HG03460 (cell line): Measurements from ENCODE around the gene NR2C2.

Source experiments
- ATAC-seq: cut with Tn5 transposase; IDR thresholded peaks from one replicate; pipeline ENCODE4 v1.9.1; 2021; ENCODE audit not compliant: unreplicated experiment

The NR2C2 gene

DNA sequence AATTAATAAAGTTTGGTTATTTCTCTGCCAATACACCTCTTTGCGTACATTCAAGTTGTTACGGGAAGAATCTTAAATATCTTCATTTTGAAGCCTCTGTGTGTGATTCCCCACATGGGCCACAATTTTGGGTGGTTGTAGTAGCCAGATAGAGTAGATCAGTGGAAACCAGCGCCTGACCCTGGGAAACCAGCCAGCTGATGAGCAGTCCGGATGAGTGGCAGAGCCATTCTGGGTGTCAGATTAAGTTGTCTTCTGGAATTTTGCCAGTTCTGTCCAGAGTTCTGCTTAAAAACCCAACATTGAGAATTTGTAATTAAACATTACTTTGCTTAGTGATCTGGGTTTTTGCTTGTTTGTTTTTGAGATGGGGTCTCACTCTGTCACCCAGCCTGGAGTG is 68.1 kb downstream of the NR2C2 start:
- no peak for ATAC-seq

DNA sequence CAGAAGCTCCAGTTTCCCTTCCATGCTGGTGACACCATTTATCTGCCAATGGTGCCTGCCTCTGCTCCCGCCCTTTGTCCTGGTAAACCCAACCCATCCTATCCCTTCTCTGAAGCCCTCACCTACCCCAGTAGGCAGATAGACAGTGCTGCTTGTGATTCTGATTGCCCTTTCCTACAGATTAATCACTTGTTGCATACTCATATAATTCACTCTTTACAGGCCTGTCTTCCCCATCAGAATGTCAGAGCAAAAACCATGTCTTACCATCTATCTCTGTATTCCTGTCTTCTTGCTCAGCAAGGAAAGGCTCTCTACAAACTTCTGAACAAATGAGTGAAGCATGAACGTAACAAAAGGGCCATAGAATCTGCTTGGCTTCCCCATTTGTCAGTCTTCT is 69.8 kb downstream of the NR2C2 start:
- no peak for ATAC-seq

DNA sequence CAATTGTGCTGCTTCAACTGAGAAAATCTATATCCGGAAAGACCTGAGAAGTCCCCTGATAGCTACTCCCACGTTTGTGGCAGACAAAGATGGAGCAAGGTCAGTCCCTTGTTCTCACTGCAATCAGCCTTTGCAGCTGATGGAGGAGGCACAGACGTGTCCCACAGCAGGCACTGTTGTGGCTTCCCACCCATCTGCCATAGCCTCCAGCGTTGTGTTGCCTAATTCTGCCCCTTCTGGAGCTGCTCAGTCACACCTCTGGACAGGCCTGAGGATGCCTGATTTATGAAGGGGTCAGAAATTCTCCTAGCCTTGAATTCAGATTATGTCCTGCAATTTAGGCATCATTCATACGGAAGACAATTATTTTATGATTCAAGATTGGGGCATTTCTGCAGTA is 75.9 kb downstream of the NR2C2 start:
- ATAC-seq: no peak

DNA sequence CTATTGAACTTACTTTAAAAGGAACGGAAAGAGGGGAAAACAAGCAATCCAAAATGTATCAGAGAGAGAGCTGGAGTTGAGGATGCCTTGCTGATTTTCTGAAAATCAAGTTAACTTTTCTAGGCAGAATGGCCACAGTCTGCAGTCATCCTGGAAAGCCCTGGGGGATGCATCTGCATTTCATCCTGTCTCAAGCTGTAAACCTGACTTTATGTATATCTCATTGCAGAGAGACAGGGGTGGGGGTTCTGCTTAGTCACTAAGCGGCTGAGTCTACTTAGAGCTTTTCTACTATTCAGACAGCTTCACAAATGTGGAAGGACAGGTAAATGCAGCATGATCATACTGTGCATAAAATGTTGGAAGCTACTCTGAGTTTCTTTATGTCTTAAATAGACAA is 76.3 kb downstream of the NR2C2 start:
- no peak for ATAC-seq

DNA sequence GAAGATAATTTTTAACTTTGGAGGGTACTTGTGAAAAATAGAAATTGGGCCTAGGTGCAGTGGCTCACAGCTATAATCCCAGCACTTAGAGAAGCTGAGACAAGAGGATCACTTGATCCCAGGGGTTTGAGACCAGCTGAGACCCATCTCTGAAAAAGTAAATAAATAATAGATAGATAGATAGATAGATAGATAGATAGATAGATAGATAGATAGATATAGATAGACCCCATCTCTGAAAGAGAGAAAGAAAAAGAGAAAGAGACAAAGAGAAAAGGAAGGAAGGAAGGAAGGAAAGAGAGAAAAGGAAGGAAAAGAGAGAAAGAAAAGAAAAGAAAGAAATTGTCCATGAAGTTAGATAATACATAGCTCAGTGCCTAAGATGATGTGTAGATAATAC is 82.2 kb downstream of the NR2C2 start:
- ATAC-seq: no peak

DNA sequence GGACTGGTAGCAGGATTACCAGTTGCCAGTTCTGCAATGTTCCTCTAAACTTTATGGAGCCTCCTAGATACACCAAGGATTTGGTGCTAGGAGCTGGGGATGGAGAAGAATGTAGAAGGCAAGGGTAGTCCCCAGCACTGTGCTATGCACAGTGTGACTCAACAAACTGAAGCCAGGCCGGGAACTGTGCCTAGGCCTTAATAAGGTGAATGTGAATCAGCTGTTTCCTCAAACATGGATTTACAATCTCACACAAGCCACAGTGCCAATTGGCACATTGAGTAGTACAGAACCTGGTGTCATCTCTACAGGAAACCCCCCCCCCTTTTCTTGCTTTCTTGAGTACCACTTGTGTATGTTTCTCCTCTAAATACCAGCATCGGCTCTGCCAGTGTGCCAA is 85.3 kb downstream of the NR2C2 start:
- no peak for ATAC-seq

DNA sequence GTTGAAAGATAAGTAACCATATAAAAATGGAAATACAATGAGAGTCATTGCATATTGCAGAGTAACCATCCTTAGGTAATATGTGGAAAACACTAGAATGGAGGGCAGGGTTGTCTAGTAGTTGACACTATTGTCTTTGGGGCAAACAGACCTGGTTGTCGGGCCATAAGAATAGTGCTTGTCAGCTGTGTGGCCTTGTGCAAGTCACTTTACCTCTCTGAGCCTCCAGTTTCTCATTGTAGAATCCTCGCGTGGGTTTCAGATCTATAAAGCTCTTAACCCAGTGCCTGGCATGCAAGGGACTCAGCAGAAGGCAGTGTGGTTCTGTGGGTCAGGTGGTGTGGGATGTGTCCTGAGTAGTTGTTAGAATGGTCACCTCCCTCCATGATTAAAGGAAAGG is 85.7 kb downstream of the NR2C2 start:
- ATAC-seq: no peak

DNA sequence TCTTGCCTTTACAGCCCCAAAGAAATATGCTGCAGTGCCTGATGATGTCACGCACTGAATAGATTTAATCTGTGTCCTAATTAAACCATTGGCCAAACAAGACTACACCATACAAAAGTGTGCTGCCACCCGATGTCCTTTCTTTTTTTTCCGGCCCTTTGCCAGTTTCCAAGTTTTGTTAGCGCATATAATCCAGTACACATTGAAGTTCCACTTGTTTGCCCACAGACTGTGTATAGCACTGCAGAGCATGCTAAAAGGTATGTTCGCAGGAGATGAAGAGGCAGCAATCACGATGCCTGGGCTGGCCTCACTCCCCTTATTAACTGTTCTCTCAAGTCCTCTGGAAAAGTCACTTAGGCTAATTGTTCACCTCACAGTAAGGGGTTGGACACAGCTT is 90.9 kb downstream of the NR2C2 start:
- no peak for ATAC-seq

DNA sequence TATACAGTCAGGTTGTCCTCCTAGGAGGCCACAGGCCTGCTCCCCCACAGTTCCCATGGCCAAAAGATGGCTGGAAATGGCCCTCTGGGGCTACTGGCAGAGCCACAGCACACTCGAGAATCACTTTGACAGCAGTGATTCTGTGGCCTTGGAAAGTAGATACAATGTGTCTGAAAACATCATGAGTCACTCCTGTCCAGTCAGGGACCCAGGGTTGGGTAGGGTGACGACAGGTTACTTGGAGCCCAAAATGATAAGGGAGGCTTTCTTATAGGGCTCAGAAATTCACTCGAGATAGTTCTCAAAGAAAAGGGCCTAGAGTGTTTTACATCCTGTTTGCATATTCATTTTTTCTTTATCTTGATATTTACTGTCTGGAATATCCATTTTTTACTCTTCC is 93.5 kb downstream of the NR2C2 start:
- no peak for ATAC-seq

DNA sequence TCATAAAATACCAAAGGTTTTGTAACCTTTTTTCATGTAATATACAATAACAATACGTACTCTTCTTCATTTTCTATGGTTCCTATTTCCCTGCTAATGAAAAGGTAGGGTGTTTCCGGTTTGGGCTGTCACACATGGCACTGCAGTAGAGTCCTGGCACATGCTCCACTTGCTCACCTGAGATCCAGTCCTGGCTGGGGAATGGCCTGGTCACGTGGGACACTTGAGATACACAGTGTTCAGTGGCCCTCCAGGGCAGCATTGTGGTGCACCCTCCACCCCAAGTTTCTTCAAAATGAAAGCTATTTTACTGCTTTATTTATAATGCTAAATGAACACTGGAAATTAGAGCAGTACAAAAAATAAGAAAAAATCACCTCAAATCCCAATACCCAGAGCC is 94.6 kb downstream of the NR2C2 start:
- ATAC-seq: no peak

DNA sequence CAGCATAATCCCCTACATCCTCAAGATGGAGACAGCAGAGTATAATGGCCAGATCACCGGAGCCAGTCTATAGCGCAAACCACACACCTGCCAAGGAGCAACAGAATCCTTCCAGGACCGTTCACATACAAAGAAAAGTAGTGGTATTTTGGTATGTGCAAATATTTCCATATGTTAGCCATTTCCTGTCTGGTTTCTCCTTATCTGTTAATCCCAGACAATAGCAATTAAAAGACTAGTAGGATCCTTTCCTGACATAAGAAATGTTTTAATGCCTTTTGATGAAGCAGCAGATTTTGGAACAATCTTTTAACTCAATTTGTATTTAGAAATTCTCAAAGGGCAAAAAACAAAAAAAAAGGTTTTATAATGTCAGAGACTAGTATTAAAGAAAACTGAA is 95.6 kb downstream of the NR2C2 start:
- no peak for ATAC-seq

DNA sequence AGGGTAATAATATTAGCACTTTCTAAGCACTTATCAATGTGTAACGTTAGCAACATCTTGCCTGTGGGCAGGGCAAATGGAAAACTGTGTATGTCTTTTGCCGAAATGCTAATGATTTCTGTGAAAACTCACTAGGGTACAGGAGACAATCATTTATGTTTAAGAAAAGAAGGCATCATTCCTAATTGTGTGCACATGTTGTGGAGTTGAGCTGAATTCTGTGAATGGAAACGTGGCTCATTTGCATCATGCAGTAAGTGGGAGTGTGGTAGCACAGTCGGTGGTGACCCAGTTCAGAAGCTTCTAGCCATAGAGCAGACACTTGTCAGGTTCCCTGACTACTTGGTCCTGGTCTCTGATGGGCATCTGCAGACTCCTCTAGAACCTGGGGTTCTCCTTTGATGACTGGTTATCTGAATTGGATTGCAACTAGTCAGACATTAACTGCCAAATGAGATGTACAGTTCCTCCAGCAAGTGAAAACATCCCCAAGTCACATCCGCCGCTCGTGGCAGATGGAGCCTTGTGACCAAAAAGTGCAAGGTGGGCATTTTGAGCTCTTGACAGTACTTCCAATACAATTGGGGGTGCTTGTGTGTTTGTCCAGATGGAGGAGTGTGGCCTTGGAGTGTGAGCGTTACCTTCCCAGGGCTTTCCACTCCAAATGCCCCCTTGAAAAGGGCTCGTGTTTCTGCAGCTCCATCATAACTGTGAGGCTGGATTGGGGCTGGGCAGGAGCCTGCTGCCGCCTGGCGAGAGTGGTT is 96.2 kb downstream of the NR2C2 start:
- ATAC-seq: no peak

DNA sequence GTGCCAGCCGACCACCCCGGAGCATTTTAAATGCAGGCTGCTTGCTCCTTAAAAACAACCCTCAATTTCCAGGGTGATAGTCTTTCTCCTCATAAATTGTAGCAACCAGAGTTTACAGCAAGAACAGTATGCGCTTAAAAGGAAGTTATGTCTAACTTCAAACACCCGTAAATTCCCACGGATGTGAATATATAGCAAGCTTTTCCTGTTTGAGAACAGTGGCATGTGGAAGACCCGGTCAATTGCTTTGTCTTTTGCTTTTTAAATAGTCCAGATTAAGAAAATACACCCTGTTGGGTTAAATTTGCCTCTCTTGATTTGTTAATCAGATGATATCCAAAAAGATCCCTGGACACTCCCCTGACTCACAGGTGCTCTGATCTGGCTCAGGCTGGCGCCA is 96.9 kb downstream of the NR2C2 start:
- ATAC-seq: no peak

DNA sequence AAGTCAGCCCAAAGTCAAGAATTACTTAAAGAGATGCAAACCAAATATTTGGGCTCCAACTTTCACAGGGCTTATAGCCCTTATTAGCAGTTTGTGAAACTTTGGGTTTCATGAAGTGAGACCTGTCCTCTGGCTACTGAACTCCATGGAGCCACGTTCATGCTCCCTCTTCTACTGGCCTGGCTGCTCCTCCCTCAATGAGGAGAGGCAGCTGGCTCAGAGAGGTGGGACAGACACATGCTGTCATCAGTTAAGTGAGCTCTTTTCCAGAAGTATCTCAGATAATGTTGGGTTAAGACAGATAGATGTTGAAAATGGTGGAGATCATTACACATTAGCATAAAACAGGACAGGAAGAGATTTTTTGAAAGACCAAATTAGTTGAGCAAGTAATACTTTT is 98.3 kb downstream of the NR2C2 start:
- no peak for ATAC-seq

DNA sequence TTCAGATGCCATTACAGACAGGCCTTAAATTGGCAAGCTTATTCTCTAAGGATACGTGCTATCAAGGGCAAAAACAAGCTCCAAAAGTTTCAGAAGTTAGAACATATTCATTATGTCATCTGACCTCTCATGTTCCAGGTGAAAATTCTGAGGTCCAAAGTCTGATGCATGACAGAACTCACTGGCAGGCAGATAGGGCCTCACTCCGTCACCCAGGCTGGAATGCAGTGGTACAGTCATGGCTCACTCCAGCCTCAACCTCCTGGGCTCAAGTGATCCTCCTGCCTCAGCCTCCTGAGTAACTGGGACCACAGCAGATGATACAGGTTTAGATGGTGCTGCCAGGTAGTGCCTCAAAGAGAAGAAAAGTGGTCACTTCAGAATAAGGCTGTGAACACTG is 102.2 kb downstream of the NR2C2 start:
- ATAC-seq: no peak

DNA sequence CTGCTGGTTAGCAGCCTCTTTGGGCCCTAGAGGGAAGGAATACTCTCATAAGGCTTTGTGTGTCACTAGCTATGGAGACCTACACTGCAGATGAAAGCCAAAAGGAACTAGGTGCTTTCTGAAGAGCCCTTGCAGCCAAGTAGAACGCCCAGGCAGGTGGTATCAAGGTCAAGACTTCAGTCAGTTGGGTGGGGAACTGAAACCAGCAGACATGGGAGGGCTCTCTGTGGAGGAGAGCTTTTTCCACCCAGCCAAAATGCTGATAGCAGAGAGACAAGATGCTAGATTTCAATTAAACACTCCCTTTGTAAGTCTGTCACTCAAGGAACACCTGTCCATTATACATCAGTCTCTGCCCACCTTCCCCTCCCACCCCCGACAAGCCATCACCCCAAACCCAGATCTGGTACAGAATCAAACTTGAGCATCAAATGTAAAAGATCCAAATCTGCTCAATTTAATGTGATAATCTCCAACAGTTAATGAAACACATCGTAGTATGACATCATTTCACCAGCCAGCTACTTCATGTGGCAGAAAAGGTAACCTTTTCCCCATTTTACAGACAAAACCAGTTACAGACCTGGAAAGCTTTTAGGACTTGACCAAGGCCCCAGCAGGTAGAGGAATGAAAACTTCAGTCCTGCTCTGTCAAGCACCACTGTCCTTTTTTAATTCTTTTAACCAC is 103.2 kb downstream of the NR2C2 start:
- peak; percentile 79 for ATAC-seq

DNA sequence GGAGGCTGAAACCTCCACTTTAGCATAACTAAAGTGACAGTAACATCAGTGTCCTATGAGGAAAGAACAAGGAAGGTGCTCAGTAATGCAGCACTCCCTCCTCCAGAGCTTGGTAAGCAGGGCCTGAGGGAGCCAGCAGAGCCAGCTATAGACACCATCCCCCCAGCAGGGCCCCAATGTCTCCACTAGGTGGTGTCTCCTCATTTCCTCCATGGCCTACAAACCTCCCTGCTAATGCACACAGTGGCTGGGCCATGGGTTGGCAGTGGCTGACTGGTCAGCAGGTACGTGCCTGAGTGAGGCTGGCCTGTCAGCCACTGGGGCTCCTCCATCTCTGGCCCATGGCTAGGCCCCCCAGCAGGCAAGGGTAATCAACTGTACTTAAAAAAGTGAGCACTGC is 104.1 kb downstream of the NR2C2 start:
- ATAC-seq: peak; percentile 52

DNA sequence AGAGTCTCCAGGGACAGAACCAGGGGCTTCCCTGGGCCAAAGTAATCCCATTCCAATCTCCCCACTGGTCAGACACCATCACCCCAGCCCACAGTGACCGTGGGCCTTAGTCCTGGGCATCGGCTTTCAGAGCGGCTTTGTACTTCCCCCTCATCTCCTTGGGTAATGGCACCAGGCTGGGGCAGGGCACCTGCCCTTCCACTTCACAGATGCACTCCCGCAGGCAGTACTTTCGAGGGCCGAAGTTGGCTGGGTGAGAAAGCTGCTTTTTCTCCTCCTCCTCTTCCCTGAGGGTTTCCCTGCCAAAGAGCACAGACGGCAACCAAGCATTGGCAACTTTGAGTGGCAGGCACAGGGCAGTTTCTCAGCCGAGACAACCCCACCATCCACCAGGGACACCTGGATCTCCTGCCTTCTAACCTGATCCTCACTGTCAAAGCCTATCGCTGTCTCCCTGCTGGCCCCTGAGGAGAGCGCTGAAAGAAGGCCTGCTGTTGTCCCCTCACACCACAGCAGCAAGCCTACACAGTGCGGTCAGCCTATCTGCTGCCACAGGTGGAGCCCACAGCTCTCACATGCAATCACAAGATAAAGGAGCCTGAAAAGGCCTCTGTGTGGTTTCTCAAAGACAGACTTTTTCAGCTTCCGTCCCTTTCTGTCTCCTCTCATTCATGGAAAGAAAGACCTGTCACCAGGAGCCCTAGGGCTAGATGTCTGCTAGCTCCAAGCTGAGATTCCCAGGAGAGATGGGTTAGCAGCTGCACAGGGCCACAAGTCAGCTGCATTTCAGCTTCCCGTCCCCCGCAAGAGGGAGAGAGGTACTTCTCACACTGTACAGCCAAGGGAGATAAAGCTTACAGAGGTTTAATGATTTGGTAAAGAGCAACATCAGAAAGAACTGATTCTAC is 105.2 kb downstream of the NR2C2 start:
- no peak for ATAC-seq

DNA sequence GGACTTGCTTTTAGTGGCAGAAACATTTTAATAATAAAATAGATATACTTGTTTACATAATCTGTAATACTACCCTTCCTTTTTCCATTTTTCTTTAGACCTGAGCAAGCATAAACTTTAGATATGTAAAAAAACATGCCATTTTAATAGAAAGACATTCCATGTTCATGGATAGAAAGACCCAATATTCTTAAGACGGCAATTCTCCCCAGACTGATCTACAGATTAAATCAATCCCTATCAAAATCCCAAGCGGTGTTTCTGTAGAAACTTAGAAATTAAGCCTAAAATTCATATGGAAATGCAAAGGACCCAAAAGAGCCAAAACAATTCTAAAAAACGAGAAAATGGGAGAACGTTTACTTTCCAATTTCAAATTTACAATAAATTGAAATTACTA is 106.2 kb downstream of the NR2C2 start:
- no peak for ATAC-seq

DNA sequence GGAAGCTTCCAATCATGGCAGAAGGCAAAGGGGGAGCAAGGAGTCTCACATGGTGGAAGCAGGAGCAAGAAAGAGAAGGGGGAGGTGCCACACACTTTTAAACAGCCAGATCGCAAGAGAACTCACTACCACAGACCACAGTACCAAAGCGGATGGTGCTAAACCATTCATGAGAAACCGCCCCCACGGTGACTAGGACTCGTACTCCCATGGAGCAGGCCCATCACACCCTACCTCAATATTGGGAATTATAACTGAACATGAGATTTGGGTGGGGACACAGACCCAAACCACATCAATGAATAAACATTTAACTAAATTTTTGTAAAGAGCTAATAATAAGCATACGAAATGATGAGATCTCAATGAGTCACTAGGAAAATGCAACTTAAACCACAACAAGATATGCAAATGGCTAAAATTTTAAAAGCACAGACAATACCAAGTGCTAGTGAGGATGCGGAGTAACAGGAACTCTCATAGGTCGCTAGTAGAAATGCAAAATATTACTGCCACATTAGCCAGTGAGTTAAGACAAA is 107.7 kb downstream of the NR2C2 start:
- peak; percentile 52 for ATAC-seq

DNA sequence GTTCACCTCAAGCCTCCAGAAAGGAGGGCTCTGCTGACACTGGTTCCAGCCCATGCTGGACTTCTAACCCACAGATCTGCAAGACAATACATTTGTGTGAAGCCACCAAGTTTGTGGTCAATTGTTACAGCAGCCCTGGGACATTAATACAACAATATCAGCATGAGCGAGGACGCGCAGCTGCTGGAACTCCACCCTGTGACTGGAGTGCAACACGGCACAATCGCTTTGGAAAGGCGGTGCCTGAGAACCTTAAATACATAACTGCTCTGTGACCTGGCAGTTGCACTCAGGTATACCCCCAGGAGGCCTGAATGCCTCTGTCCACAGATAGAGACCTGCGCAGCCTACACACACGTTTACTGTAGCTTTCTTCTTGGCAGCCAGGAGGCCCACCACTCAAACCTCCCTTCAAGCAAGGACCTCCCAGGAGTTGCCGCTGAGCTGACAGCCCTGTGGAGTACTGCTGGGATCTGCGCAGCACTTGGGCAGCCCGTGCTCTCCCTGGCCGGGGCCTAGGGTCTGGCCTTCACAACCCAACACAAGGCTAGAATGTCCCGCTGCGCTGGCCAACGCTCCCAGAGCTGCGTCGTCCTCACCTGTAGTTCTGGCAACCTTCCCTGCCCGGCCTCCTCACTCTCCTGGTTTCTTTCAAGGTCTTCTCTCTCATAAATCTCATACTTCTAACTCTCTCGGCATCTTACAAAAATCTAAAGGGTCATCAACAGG is 109.5 kb downstream of the NR2C2 start:
- ATAC-seq: no peak
